ENCODE data around the gene TRAF4.

Gene TRAF4

GRCh38 chr17:28705728-28706334 lies 38.0 kb upstream of the TRAF4 start:
- H4K20me1 ChIP-seq (ENCODE audit: insufficient read depth, low read length): no peaks in the 10 kb centered on the region
- no peak overlapping the region for H3K4me2 ChIP-seq (ENCODE audit: low read depth, low read length)
- no peaks in the 10 kb centered on the region for H3K9me3 ChIP-seq (replicated peaks; ENCODE audit: insufficient read depth, low read length)
- no peak overlapping the region for H3K4me3 ChIP-seq (ENCODE audit: low read length)
- no peak for TF ChIP-seq EZH2 (optimal IDR thresholded peaks at IDR 0.05; ENCODE audit: low read depth, low read length)
- no peak for TF ChIP-seq CTCF (IDR thresholded peaks at IDR 0.05; ENCODE audit: low read length)
- TF ChIP-seq EZH2phosphoT487 (IDR thresholded peaks at IDR 0.05; ENCODE audit: low read length): no peak
- no peaks in the 10 kb centered on the region for H3K27me3 ChIP-seq (replicated peaks; ENCODE audit: insufficient read depth, low read length)
- H3K27ac ChIP-seq (ENCODE audit: low read length): no peak overlapping the region
- no peak overlapping the region for H2AFZ ChIP-seq (ENCODE audit: low read length)
- 0 out of 2 replicates have a peak, but pooled peaks cover 3% of the 10 kb centered on the region for H3K36me3 ChIP-seq (replicated peaks; ENCODE audit: insufficient read depth, low read length)
- no peaks in the 10 kb centered on the region for H3K9me2 ChIP-seq (replicated peaks; ENCODE audit: insufficient read depth, low read length)
- no peaks in the 10 kb centered on the region for H3K4me1 ChIP-seq (ENCODE audit: low read length)
- H3K79me2 ChIP-seq (ENCODE audit: low read length): no peaks in the 10 kb centered on the region
- no peak overlapping the region for H3K9ac ChIP-seq (ENCODE audit: low read length)
- no peaks in the 10 kb centered on the region for H3F3A ChIP-seq (ENCODE audit: insufficient read depth, low read length)
- no peak for DNase-seq

- Histone ChIP-seq H3K79me2 (ENCODE audit: low read length) (no peaks in the 10 kb centered on the region), H3K4me2 (ENCODE audit: low read depth, low read length) (no peak overlapping the region), H3K36me3 (replicated peaks; ENCODE audit: insufficient read depth, low read length) (0 out of 2 replicates have a peak, but pooled peaks cover 3% of the 10 kb centered on the region), H3F3A (ENCODE audit: insufficient read depth, low read length) (no peaks in the 10 kb centered on the region), H3K9me3 (replicated peaks; ENCODE audit: insufficient read depth, low read length) (no peaks in the 10 kb centered on the region), H2AFZ (ENCODE audit: low read length) (no peak overlapping the region), H3K9me2 (replicated peaks; ENCODE audit: insufficient read depth, low read length) (no peaks in the 10 kb centered on the region), H3K4me3 (ENCODE audit: low read length) (no peak overlapping the region), H3K27me3 (replicated peaks; ENCODE audit: insufficient read depth, low read length) (no peaks in the 10 kb centered on the region), H3K9ac (ENCODE audit: low read length) (no peak overlapping the region), H4K20me1 (ENCODE audit: insufficient read depth, low read length) (no peaks in the 10 kb centered on the region), H3K4me1 (ENCODE audit: low read length) (0 out of 2 replicates have a peak, but pooled peaks cover 3% of the 10 kb centered on the region), H3K27ac (ENCODE audit: low read length) (no peak overlapping the region)
- TF ChIP-seq EZH2phosphoT487 (IDR thresholded peaks at IDR 0.05; ENCODE audit: low read length) (no peak), EZH2 (optimal IDR thresholded peaks at IDR 0.05; ENCODE audit: low read depth, low read length) (no peak), CTCF (IDR thresholded peaks at IDR 0.05; ENCODE audit: low read length) (no peak)
- DNase-seq: no peak
Measured at GRCh38 chr17:28706471-28707338, 37.1 kb upstream of the TRAF4 start.

DNA sequence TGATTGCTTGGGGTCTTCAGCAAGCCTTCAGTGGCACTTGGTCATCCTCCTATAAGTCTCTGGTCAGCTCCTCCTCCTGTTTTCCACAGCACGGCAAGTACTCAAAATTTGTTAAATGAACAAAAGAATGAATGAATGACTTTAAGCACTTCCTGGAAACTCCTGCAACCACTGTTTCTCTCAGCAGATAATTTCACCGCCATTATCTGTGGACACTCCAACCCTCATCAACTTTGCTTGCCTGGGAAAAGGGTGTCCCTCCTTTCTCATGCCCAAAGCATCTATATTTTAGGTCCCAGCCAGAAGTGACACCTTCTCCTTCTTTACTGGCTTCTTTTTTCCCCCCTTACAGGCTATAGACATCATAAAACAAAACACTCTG lies 36.5 kb upstream of the TRAF4 start:
- no peak overlapping the region for H3K27ac ChIP-seq (ENCODE audit: low read length)

More for the DNA sequence above, 36.5 kb upstream of the TRAF4 start:
- no peak overlapping the region for H3K9ac ChIP-seq (ENCODE audit: low read length)
- no peaks in the 10 kb centered on the region for H3K79me2 ChIP-seq (ENCODE audit: low read length)
- TF ChIP-seq CTCF (IDR thresholded peaks at IDR 0.05; ENCODE audit: low read length): no peak
- TF ChIP-seq EZH2phosphoT487 (IDR thresholded peaks at IDR 0.05; ENCODE audit: low read length): no peak
- no peak for TF ChIP-seq EZH2 (optimal IDR thresholded peaks at IDR 0.05; ENCODE audit: low read depth, low read length)
- H3F3A ChIP-seq (ENCODE audit: insufficient read depth, low read length): no peaks in the 10 kb centered on the region
- no peak overlapping the region for H2AFZ ChIP-seq (ENCODE audit: low read length)
- H3K27me3 ChIP-seq (replicated peaks; ENCODE audit: insufficient read depth, low read length): peaks cover 5% of the 10 kb centered on the region; the same call in 1 of the 2 replicates
- H4K20me1 ChIP-seq (ENCODE audit: insufficient read depth, low read length): no peaks in the 10 kb centered on the region
- DNase-seq: no peak
- H3K36me3 ChIP-seq (replicated peaks; ENCODE audit: insufficient read depth, low read length): 0 out of 2 replicates have a peak, but pooled peaks cover under 1% of the 10 kb centered on the region
- no peaks in the 10 kb centered on the region for H3K9me2 ChIP-seq (replicated peaks; ENCODE audit: insufficient read depth, low read length)
- no peak overlapping the region for H3K4me3 ChIP-seq (ENCODE audit: low read length)
- H3K9me3 ChIP-seq (replicated peaks; ENCODE audit: insufficient read depth, low read length): no peaks in the 10 kb centered on the region
- H3K4me2 ChIP-seq (ENCODE audit: low read depth, low read length): no peak overlapping the region
- 0 out of 2 replicates have a peak, but pooled peaks cover 3% of the 10 kb centered on the region for H3K4me1 ChIP-seq (ENCODE audit: low read length)
